NCI-H345 (cell line): ENCODE measurements around the gene PPTC7.
"Not testable (repeated sequence)": the region's sequence is repeated elsewhere in the genome, so short reads cannot be mapped to it uniquely, and the experiment has no call there.

ENCODE experiments used
- DNase-seq: peaks from one replicate; lab custom pipeline; 2025; lab: John Stamatoyannopoulos, UW

PPTC7 gene, protein sequence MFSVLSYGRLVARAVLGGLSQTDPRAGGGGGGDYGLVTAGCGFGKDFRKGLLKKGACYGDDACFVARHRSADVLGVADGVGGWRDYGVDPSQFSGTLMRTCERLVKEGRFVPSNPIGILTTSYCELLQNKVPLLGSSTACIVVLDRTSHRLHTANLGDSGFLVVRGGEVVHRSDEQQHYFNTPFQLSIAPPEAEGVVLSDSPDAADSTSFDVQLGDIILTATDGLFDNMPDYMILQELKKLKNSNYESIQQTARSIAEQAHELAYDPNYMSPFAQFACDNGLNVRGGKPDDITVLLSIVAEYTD

DNA sequence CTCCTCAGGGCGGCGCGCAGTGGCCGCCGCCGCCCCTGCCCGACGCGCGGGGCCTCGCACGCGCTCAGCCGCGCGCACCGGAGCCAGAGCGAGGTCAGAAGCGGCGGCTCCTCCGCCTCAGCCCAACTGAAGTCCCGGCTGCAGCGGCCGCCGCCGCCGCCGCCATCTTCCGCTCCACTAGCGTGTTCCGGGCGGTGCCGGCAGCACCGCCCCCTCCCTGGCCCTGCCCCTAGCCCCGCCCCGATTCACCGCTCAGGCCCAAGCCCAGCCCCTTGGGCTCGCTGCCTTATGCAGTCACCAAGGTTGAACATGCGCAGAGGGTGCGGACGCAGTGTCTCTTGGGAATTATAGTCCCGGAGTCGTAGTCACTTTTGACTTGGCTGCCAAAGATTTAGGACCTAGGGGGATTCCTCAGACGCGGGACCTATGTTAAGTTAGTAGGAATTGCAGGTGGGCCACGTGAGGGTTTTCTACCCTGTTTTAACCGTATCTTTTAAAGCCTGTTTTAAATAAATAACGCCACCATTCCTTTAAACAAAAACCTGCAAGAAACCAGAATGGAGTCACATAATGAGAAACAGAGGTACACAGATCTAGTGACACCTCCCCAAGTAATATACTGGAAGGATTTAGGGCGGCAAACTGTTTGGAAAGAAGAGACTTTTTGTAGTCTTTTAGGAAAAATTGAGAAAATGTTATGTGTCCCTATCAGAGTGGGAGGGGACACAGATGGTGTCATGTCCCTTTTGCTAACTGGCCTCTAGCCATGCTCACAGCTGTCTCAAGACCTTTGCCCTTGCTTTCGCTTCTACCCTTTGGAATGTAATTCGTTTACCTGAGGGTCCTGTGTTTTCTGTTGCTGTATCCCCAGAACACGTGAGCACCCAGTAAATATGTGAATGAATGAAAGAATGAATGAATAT lies at the start of gene PPTC7:
PPTC7 (minus strand) TSS at position 182 of the 923 bp plus-strand sequence. CDS start 287 bp downstream, outside the sequence.
- peak; percentile 98 for DNase-seq

- no peak for DNase-seq
These were observed 44.5 kb upstream of the PPTC7 start for GRCh38 chr12:110627500-110628195.

DNA sequence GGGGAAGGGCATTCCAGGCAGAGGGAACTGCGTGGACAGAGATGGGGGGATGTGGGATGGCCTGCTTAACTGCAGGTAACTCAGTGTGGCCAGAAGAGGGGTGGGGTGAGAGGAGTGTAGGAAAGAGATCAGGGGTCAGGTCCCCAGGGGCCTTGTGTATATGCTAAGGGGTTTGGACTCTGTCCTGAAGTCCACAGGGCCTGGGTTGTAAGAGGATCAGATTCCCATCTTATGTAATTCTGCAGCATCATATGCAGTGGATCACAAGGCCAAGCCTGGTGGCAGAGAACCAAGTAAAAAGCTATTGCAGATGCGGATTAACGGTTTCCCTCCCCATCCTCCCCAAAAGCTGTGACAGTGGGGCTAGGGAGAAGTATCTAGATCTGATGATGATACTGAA lies 39.5 kb upstream of the PPTC7 start:
- no peak for DNase-seq

GRCh38 chr12:110619534-110619953 lies 36.4 kb upstream of the PPTC7 start:
- no peak for DNase-seq

- DNase-seq, result no peak
These were observed 33.5 kb upstream of the PPTC7 start for GRCh38 chr12:110616471-110617115.

DNA sequence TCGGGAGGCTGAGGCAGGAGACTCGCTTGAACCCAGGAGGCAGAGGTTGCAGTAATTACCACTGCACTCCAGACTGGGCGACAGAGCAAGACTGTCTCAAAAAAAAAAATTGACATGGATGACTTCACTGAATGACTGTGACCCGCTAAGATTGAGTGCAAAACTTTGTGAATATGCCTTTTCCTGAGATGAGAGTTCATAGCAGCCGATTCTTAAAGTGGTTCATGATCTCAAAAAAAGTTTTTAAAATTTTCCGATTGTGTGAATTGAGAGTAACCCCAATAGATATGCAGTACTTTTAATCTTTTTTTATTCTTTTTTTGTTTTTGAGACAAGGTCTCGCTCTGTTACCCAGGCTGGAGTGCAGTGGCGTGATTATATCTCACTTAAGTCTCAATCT lies 32.1 kb upstream of the PPTC7 start:
- DNase-seq, result no peak

GRCh38 chr12:110613771-110614684 lies 30.9 kb upstream of the PPTC7 start, which contains the start of gene TCTN1:
Gene TCTN1 (plus strand): TSS chr12:110614129. CDS start chr12:110614183, 54 bp downstream.
- DNase-seq, result peak; percentile 97

- DNase-seq, result no peak
These were observed 30.1 kb upstream of the PPTC7 start for GRCh38 chr12:110613071-110613770.

- no peak for DNase-seq
These were observed 23.1 kb upstream of the PPTC7 start for GRCh38 chr12:110606253-110606611.

DNA sequence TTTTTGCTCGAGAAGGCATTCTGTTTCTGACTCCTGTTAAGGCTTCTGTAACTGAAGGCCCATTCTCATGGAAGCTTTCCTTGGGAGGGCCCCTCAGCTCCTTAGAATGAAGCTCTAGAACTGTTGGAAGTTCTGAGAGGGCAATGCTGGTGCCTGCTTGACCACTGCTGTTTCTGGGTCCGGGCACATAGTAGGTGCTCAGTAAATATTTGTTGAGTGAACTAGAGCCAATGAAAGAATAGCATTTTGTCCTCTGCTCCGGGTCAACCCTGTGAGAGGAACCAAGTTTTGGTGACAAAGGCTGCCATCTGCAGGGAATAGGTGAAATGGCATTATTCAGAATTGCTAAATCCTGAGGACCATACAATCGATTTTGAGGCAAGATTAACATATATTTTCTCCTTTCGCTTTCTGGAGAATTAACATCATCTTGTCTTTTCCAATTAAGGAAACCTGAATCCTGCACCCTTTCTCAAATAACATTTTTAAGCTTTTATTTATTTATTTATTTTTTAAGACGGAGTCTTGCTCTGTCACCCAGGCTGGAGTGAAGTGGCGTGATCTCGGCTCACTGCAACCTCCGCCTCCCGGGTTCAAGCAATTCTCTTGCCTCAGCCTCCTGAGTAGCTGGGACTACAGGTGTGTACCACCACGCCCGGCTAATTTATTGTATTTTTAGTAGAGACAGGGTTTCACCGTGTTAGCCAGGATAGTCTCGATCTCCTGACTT lies 19.1 kb upstream of the PPTC7 start:
- DNase-seq, result peak; percentile 60

- DNase-seq, result peak; percentile 1
These were observed 17.1 kb upstream of the PPTC7 start for GRCh38 chr12:110600254-110600653.

GRCh38 chr12:110599334-110599733 lies 16.2 kb upstream of the PPTC7 start:
- no peak for DNase-seq

DNA sequence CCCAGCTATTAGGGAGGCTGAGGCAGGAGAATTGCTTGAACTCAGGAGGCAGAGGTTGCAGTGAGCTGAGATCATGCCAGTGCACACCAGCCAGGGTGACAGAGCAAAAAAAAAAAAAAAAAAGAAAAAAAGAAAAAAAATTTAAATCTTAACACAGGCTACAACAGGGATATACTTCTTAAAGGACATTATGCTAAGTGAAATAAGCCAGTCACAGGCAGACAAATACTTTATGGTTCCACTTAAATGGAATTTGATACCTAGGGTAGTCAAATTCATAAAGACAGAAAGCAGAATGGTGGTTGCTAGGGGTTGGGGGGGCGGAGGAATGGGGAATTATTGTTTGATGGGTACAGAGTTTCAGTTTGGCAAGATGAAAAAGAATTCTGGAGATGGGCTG lies 14.8 kb upstream of the PPTC7 start:
- DNase-seq, result no peak

DNA sequence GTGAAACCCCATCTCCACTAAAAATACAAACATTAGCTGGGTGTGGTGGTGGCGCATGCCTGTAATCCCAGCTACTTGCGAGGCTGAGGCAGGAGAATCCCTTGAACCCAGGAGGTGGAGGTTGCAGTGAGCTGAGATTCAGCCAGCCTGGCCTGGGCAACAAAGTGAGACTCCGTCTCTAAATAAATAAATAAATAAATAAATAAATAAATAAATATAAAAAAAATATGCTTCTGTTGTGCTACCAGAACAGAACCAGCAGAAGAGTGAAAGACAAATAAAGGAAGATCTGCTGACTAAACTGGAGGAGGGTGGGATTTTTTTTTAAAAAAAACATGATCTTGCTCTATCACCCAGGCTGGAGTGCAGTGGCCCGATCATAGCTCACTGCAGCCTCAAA lies 9.8 kb upstream of the PPTC7 start:
- DNase-seq, result not testable (repeated sequence)

DNA sequence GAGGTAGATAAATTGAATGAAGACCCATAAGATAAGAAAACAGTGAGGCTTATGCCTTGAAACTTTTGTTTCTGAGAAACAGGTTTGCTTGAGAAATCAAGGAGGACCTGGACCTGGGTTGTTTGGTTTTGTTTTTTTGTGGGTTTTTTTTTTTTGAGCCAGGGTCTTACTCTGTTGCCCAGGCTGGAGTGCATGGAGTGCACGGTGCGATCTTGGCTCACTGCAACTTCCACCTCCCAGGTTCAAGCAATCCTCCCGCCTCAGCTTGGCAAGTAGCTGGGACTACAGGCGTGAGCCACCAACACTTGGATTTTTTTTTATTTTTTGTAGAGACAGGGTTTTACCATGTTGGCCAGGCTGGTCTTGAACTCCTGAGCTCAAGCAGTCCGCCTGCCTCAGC lies 9.0 kb upstream of the PPTC7 start:
- no peak for DNase-seq

DNA sequence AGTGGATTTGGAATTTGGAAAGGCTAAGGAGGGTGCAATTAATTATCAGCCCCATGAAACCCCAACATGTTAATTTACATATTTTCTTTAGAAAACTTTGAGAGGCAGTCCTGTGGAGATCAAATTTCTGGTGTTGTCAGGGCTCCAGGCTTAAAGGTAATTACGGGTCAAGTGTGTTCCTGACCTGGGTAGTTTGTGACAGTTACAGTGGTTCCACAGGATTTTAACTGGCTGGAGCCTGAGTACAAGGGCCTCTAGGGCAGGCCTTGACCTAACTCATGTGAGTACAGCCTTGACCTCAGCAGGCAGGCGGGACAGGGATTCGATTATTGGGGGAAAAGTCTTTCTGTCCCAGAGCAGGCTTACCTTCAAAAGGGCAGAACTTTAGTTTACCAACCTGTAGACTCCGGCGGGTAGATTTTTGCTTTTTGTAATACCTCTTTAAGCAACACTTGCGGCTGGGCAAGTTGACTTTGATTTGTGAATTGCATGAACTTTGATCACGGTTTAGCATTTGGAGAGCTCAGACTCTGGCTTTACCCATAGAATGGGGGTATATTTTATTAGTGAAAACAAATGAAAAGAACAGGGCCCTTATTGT lies 8.4 kb upstream of the PPTC7 start:
- DNase-seq, result no peak

DNA sequence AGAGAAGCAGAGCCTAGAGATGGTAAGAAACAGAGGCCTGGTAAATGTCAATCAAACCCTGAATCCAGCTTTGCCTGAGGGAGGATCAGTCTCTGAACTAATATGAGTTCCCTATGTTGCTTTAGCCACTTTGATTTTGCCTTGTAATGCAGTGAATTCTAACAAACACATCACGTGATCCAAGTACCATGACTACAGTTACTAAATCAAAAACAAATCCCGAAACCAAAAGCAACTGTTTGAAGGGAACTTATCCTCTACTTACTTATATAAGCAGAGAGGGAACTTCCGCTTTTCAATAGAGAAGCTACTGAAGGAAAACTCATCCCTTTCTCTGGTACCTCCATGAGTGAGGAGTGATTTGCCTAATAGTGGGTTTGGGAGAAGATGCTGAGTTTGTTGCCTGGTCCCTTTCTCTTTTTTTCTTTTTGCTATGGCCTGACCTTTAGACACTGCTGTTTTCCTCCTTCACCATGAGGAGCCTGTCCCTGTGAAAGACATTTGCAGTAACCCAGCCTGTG lies 7.7 kb upstream of the PPTC7 start:
- DNase-seq, result no peak

GRCh38 chr12:110590059-110590458 lies 6.9 kb upstream of the PPTC7 start:
- DNase-seq, result no peak

GRCh38 chr12:110587102-110587501 lies 4.0 kb upstream of the PPTC7 start:
- not testable (repeated sequence) for DNase-seq
